Gastrocnemius medialis (tissue), 4 donors: ENCODE results near the gene C1orf116. TPM values are rescaled to one million over a fixed set of nuclear protein-coding genes. Genes with fewer than 3 reads are reported as not detected.

Experiments used
- ATAC-seq, 2 donors: fragments of 150-250 bp; one replicate each; pipeline ENCODE4 v1.9.1; 2016
- DNase-seq, 2 donors: peaks; one replicate each; pipeline ENCODE4 v3.0.0-alpha.2; 2019
- H3K27ac ChIP-seq, 4 donors: fragments of 200-600 bp; sonication (generic); 1 replicate in 1 of 4; 2 replicates in 3 of 4; pipeline ENCODE4 v1.5.1; 2016 to 2018; ENCODE audit warnings: mild to moderate bottlenecking in 2 of 4, moderate library complexity in 1 of 4
- H3K27me3 ChIP-seq, 3 donors: fragments of 200-600 bp; sonication (generic) in 2 of 3; 1 replicate in 1 of 3; 2 replicates in 2 of 3; pipeline versions ENCODE4 v1.5.1 to v1.6.0; 2016 to 2019; ENCODE audit warnings: mild to moderate bottlenecking in 1 of 3, moderate library complexity in 1 of 3
- H3K36me3 ChIP-seq, 2 donors: fragments of 200-600 bp; sonication (generic) in 1 of 2; one replicate each; pipeline ENCODE4 v1.5.1; 2017 to 2018
- H3K4me1 ChIP-seq, 2 donors: fragments of 200-600 bp; sonication (generic) in 1 of 2; one replicate each; pipeline ENCODE4 v1.5.1; 2016 to 2017; ENCODE audit warnings: mild to moderate bottlenecking in 2 of 2
- H3K4me3 ChIP-seq, 4 donors: fragments of 200-600 bp; sonication (generic) in 3 of 4; 1 replicate in 1 of 4; 2 replicates in 3 of 4; pipeline ENCODE4 v1.5.1; 2016 to 2019; ENCODE audit warnings: mild to moderate bottlenecking in 2 of 4
- H3K9me3 ChIP-seq, 3 donors: fragments of 200-600 bp; sonication (generic) in 2 of 3; 1 replicate in 1 of 3; 2 replicates in 2 of 3; pipeline ENCODE4 v1.5.1; 2016 to 2019
- POLR2A ChIP-seq, 2 donors: fragments of 450-650 bp; IDR thresholded peaks; one replicate each; pipeline ENCODE4 v1.6.1; 2017; ENCODE audit warnings: antibody characterized with exemption in 2 of 2, mild to moderate bottlenecking in 2 of 2, moderate library complexity in 2 of 2
- in situ Hi-C, 4 donors: fragments of 200-750 bp; cut with MboI; loops; one replicate each; pipeline versions ENCODE4 v1.15.0 to v1.8.0; 2017; ENCODE audit warnings: low sequenced_read_pairs in 4 of 4
- intact Hi-C: fragments of 100-400 bp; cut with DNase I; formaldehyde crosslinking; loops from one replicate; pipeline ENCODE4 v1.15.1; 2023; ENCODE audit warnings: low total_unique reads
- total RNA-seq, 4 donors: library from RNA; depleted of rRNA; stranded (reverse); fragments of >200 nt; gene quantifications; one replicate each; pipeline versions ENCODE4 v1.1.0 to v1.2.3, GENCODE V29; 2016
- TF ChIP-seq, protein P1 (sequence below), 5 experiments: fragments of 450-650 bp in 3 of 5; fragments of 200-600 bp in 2 of 5; sonication (generic) in 2 of 5; IDR thresholded peaks in 4 of 5; conservative IDR thresholded peaks in 1 of 5; 1 replicate in 4 of 5; 2 replicates in 1 of 5; pipeline ENCODE4 v1.5.1; 2016 to 2019; ENCODE audit warnings: antibody characterized with exemption in 5 of 5, mild to moderate bottlenecking in 3 of 5, moderate library complexity in 3 of 5

Gene C1orf116
- total RNA-seq, 4 donors from 2014 or later: 0.46 to 1.1 (median 0.65) TPM

- Histone ChIP-seq H3K9me3 (no peaks in the 10 kb centered on the region), H3K27me3 (no peaks in the 10 kb centered on the region), H3K4me1 (peaks cover 15 to 19% of the 10 kb centered on the region in 2 donors), H3K4me3 (no peak overlapping the region), H3K36me3 (no peaks in the 10 kb centered on the region), H3K27ac (no peak overlapping the region)
- in situ Hi-C loops (no loop called here), intact Hi-C loops (no loop called here)
- TF ChIP-seq, protein P1, sequence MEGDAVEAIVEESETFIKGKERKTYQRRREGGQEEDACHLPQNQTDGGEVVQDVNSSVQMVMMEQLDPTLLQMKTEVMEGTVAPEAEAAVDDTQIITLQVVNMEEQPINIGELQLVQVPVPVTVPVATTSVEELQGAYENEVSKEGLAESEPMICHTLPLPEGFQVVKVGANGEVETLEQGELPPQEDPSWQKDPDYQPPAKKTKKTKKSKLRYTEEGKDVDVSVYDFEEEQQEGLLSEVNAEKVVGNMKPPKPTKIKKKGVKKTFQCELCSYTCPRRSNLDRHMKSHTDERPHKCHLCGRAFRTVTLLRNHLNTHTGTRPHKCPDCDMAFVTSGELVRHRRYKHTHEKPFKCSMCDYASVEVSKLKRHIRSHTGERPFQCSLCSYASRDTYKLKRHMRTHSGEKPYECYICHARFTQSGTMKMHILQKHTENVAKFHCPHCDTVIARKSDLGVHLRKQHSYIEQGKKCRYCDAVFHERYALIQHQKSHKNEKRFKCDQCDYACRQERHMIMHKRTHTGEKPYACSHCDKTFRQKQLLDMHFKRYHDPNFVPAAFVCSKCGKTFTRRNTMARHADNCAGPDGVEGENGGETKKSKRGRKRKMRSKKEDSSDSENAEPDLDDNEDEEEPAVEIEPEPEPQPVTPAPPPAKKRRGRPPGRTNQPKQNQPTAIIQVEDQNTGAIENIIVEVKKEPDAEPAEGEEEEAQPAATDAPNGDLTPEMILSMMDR (IDR thresholded peaks at IDR 0.05 in 4 of 5, conservative IDR thresholded peaks at IDR 0.05 in 1 of 5): no peak
- no peak for TF ChIP-seq POLR2A (IDR thresholded peaks at IDR 0.05)
- ATAC-seq (no peak), DNase-seq (no peak)
These were observed 9.4 kb downstream of the C1orf116 start for GRCh38 chr1:207022996-207023679.

GRCh38 chr1:207021876-207022596 lies 10.5 kb downstream of the C1orf116 start:
- in situ Hi-C loops: no loop called here
- H3K27ac ChIP-seq: no peak overlapping the region

DNA sequence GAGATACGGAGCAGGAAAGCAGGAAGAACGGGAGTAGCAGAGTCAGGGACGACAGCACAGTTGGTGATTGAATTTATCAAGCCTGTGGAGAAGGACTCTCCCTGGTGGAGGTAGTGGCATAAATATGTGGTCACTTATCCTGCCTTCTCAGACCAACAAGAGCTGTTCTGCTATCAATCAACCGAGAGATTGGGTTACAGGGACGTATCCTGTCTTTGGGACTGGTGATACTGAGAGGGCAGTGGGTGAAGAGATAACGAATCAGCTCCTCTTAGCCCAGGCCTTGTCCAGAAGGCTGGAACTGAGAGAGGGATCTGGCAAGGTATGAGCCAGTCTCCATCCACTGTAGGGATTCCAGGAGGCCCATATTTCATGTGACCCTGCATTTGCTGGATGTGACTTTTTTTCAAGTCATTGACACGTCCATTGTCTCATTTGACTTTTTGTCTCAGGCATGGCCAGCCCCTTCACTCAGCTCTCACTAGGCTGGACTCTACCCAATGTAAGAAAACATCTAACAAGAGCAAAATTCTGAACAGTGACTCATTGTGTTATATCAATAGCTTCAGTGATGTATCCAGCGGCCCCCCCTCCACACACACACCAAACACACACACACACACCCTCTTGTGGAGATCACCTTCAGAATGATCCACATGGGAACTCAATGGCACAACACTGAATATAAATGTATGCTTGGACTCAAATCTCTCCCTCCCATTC lies 11.3 kb downstream of the C1orf116 start:
- no peaks in the 10 kb centered on the region for H3K27me3 ChIP-seq
- peaks cover 14 to 18% of the 10 kb centered on the region in 2 donors for H3K4me1 ChIP-seq
- in situ Hi-C loops: no loop called here
- DNase-seq (no peak), ATAC-seq (no peak)
- no peaks in the 10 kb centered on the region for H3K36me3 ChIP-seq
- no peaks in the 10 kb centered on the region for H3K9me3 ChIP-seq
- H3K4me3 ChIP-seq: no peak overlapping the region
- intact Hi-C loops: no loop called here
- TF ChIP-seq POLR2A (IDR thresholded peaks at IDR 0.05): no peak
- TF ChIP-seq, protein P1 (IDR thresholded peaks at IDR 0.05 in 4 of 5, conservative IDR thresholded peaks at IDR 0.05 in 1 of 5): no peak
- H3K27ac ChIP-seq: no peak overlapping the region

More at GRCh38 chr1:207021876-207022596, 10.5 kb downstream of the C1orf116 start:
- intact Hi-C loops: no loop called here
- DNase-seq (no peak), ATAC-seq (no peak)
- no peaks in the 10 kb centered on the region for H3K27me3 ChIP-seq
- no peaks in the 10 kb centered on the region for H3K36me3 ChIP-seq
- H3K4me3 ChIP-seq: no peak overlapping the region
- TF ChIP-seq, protein P1 (IDR thresholded peaks at IDR 0.05 in 4 of 5, conservative IDR thresholded peaks at IDR 0.05 in 1 of 5): no peak
- no peak for TF ChIP-seq POLR2A (IDR thresholded peaks at IDR 0.05)
- H3K9me3 ChIP-seq: no peaks in the 10 kb centered on the region
- peaks cover 15 to 19% of the 10 kb centered on the region in 2 donors for H3K4me1 ChIP-seq

DNA sequence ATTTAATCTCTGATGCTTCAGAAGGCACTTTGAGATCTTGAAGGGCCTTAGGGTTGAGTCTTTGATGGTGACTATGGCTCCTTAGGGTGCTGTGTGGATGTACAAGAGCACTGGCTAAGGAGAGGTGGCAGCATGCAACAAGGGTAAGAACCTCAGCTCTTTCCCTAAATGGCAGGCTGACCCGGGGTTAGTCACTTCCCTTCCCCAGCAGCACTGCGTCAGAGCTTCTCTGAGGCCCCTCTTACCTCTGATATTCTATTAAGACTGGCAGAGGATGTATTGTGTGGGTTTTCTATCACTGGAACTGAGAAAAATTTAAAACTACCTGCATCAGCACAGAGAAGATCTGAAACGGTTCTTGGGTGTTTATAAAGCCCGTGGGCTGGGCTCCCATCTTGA lies 11.8 kb downstream of the C1orf116 start:
- ATAC-seq: no peak
- no peak overlapping the region for H3K4me3 ChIP-seq
- no peak for DNase-seq
- H3K27me3 ChIP-seq: no peaks in the 10 kb centered on the region
- H3K4me1 ChIP-seq: peaks cover 8 to 13% of the 10 kb centered on the region in 2 donors
- TF ChIP-seq POLR2A (IDR thresholded peaks at IDR 0.05): no peak
- TF ChIP-seq, protein P1 (IDR thresholded peaks at IDR 0.05 in 4 of 5, conservative IDR thresholded peaks at IDR 0.05 in 1 of 5): no peak
- H3K36me3 ChIP-seq: no peaks in the 10 kb centered on the region
- in situ Hi-C loops (no loop called here), intact Hi-C loops (no loop called here)
- no peak overlapping the region for H3K27ac ChIP-seq
- H3K9me3 ChIP-seq: no peaks in the 10 kb centered on the region
